CD4-positive, alpha-beta T cell treated with Interleukin-6 for 4 hours (primary cell): ENCODE data around the gene BABAM2.

ENCODE experiments used
- DNase-seq: peaks from one replicate; pipeline ENCODE4 v3.0.0-alpha.2; 2020; ENCODE audit warnings: mixed read lengths

Gene BABAM2

DNA sequence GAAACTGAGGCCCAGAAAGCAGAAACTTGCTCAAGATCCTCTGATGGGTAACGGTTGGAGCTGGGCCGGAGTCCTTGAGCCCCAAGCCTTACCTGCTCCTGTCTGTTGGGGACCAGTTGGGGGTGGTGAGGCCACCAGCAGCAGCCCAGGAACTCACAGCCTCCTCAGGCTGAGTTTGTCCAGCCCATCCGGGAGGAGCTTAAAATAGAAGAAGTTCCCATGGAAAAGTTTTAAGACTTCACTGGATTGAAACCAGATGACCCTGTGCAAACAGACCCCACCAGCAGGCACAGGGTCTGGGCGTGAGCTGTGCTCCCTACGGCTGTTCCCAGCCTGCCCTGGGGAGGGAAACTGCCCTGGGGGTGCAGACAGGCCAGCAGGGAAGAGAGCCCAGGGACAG is 461.6 kb downstream of the BABAM2 start:
- DNase-seq = no peak

DNA sequence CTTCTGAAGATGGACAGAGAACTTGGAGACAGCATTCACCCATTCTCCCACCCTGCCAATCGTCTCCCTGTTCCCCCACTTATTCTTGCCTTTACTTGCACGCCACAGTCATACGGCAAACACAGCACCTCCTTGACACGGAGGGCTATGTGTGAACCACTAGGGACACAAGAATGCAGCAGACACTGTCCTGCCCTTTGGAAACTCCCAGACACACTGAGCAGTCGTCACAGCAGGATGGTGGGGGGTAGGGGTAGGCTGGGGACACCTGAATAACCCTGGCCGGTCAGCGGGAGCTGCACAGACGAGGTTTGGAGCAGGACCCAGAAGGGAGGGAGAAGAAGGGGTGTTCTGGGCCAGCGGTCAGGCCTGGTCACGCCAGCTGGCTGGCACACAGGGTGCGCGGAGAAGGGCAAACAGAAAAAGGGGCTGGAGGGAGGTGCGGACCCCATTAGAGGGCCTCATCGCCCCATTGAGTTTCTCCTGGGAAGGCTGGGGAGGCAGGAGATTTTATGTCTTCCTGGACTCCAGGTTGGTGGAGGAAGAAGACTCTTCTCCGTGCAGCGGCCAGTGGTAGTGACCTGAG is 462.2 kb downstream of the BABAM2 start:
- no peak for DNase-seq

DNA sequence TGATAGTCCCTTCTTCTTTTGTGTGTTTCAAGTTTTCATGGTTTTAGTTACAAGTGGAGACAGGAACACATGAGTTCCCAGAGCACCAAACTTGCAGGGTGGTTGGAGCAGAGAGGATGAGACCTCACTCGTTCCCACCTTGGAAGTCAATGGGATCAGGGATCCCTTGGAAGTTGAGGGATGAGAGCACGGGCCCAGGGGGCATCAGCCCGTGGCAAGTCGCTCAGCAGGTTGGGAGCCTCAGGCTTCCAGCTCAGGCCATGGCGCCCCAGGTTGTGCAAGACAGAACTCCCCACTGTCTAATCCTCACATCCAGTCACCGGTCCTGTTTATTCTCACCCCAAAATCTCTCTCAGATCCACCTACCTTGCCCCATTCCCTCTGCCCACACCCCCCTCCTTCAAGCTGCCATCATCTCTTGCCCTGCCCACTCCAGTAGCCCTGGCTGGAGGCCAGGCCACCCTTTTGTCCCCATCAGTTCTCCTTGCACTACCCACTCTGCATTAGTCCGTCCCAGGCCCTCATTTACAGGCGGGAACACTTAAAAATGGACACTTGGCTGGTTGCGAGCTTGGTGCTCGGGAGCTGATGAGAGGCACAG is 464.5 kb downstream of the BABAM2 start:
- no peak for DNase-seq

DNA sequence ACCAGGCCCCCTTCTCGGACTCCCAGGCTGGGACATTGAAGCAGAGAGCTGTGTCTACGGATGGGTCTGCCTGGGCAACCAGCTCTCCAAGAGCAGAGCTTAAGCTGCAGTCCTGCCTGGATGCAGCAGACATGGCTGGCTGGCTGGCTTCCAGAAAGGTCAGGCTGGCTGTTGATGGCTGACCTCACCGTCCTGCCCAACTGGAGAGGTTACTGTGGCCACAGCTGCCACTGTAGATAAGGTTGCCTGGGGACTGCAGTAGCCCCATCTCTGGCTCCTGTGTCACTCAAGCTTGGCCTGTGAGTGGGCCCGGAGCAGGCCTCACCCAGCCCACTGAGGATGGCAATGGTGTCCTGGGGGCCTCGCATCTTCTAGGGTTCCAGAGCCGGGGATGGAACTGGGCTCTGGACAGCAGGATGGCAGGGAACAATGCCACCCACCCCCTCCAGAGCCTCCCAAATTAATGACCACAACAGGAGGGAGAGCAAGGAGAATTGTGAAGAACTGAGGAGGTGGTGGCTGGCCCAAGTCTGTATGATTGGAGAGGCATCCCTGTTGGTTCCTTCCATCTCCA is 465.1 kb downstream of the BABAM2 start:
- DNase-seq = no peak

DNA sequence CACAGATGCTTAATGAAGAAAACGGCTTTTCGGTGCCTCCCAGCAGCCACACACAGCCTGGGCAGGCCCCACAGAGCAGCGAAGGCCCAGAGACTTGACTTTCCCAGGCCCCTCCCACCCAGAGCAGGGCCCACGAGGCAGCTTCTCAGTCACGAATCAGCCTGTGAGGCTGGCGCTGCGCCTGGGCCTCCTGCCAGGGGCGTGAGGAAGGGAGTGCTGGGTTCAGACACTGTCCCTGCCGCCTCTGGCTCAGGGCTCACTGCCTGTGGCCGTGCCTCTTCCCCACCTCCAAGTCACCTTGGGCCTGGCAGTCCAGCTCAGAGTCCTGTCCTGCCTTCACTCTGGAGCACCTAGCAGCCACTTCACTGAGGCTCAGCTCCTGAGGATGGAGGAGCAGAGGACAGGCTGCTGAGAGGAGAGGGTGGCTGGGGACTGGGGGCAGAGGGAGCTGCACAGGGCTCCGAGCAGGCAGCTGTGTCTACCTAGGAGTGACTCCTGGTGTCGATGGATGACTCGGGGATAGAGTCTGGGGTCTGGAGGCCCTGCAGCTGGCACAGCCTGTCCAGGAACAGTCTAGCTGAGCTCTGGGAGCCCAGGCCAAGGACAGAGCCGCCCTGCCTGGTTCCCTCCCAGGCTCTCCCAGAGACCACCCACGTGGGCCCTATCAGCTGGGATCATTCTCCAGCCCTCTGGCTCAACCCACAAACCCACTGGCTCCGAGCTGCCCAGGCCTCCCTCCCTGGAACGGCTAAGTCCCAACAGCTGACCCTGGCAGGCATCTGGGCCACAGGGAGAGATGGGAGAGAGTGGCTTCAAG is 465.8 kb downstream of the BABAM2 start:
- DNase-seq = peak; percentile 46

DNA sequence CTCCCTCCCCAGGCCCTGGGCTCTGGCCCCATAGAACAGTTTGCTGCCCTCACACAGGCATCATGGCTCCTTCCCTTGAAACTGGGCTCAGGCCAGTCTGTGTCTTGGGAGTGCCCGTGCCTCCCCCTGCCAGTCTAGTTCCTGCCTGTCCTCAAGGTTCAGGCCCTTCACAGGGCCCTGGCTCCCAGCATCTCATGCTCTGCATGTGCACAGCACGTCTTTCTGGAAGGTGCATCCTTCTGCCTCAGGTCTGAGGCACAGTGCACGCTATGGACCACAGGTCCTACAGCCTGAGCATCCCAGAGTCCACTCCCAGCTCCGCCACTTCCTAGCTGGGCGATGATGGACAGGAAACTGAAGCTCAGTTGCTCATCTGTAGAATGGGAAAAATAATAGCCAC is 466.5 kb downstream of the BABAM2 start:
- no peak for DNase-seq

DNA sequence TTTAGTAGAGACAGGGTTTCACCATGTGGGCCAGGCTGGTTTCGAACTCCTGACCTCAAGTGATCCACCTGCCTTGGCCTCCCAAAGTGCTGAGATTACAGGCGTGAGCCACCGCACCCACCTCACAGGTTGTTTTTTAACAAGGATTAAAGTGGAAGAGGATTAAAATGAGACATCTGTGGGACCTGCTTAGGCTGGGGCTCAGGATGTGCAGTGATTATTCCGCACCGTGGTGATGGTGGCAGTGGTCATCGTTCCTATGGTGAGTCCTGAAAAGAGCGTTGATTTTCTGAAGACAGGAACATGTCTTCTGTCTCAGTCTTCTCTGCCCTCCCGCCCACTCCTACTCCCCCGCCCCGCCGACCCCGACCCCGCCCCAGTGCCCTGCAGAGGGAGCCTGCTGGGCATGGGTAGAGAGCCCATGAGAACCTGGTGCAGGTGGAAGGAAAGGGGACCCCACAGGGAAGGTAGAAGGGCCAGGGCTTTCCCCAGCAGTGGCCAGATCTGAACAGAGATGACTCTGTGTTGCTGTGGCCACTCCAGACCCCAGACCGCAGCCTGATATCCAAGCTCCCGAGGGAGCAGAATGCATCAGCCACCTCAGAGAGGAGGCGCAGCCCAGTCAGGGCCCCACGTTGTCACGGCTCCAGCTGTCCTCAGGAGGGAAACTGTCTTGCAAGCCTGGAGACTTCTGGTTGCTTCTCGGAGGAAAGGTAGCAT is 467.6 kb downstream of the BABAM2 start:
- DNase-seq = no peak

DNA sequence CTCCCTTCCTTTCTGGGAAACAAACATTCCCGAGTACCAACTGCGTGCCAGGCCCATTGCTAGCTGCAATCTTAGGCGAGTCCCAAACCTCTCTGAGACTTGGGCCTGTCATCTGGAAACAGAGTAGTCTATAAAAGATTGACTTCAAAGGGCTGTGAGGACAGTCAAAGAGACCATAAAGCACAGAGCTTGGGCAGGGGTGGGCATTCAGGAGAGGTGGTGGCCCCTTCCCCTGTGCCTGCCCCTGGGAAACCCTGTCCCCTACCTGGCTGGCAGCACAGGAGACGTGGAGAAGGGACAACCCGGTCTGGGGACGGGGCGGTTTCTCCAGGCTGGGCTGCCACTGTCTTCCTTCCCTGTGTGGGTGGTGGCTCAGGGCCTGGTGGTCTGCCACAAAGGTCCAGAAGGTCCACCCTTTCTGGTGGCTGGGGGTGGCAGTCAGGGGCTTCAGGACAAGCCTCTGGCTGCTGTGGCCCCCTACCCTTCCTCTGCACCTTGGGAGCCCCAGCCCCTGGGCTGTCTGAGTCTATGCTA is 468.2 kb downstream of the BABAM2 start:
- no peak for DNase-seq

DNA sequence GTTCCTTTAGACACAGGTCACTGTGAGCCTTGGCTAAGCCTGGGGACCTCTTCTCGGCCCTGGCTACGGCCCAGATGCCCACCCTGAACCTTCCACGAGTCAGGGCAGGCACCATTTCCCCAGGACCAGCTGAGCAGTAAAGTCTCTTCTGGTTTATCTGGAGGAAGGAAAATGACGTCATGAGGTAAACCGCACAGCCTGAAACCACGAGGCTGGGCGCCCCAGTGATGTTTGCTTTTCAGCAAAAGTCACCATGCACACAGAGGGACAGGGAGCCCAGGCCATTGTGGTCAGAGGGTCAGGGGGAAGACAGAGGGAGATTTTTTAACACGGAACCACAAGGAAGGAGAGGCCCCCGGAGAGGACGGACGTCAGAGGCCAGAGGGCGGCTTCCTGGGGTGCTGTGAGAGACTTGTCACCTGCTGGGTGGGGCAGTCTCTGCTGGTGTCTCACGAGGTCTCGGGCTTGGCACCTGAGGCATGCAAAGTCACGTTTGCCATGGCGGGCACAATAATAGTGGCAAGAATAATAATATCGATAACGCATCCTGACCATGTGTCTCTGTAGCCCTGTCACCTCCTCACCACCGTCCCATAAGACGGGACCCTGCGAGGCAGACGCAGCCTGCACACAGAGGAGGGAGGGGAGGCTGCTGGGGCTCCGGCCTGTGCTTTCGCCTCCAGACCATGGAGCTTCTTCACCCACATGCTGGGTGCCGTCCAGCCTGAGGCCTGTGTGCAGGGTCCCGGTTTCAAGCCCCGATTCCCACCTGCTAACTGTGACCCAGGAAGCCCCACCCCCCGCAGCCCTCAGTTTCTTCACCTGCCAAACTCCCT is 468.9 kb downstream of the BABAM2 start:
- DNase-seq = peak; percentile 78

DNA sequence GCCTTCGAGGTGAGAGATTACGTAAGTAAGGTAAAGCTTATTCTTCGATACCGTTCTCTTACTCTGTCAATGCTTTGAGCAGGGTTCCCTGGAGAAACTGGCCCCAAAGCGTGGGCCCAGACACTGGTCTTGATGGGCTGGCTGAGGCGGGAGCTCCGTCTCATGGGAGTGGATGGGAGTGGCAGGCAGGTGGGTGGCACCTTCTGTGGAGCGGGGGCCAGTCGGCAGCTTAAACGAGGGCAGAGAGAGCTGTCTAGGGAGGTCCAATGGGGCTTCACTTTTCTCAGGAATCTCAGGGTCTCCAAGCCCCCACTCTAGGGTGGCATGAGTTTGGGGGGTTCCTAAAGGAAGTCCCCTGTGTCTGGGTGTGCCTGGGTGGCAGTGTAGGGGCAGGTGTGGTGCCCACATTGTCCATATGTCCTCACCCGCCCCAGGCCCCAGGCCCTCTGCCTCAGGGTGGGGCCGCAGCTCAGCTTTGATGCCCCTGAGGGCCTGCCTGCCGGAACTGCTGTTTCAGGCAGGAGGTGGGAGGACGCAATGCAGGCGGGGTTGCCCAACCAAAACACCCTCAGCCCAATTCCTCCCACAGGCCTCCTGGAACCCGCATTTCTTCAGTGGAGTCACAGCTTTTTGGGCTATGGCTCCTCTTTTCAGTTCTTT is 469.7 kb downstream of the BABAM2 start:
- no peak for DNase-seq

DNA sequence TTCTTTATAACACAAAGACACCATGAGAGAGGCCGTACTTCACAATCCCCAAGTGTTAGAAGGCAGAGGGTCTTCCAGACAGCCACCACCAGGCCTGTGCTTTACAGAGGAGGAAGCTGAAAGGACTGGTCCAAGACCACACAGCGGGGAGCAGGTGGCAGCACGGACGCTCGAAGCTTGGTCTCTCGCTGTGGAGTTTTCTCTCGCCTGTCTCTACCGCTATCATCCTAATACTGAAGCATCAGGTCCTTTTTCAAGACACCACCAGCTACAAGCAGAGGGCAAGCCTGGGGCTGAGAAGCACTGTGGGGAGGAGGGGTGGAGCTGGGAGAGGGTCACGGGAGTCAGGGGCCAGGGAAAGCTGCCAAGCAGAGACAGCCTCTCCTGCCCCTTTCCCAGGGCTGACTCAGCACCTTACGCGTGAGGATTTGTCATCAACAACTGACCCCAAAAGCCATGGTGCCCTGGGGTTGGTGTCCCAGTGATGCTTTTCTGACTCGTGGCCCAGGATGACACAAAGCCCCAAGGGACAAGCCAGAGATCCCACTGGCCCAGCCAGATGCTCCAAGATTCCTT is 470.3 kb downstream of the BABAM2 start:
- no peak for DNase-seq

DNA sequence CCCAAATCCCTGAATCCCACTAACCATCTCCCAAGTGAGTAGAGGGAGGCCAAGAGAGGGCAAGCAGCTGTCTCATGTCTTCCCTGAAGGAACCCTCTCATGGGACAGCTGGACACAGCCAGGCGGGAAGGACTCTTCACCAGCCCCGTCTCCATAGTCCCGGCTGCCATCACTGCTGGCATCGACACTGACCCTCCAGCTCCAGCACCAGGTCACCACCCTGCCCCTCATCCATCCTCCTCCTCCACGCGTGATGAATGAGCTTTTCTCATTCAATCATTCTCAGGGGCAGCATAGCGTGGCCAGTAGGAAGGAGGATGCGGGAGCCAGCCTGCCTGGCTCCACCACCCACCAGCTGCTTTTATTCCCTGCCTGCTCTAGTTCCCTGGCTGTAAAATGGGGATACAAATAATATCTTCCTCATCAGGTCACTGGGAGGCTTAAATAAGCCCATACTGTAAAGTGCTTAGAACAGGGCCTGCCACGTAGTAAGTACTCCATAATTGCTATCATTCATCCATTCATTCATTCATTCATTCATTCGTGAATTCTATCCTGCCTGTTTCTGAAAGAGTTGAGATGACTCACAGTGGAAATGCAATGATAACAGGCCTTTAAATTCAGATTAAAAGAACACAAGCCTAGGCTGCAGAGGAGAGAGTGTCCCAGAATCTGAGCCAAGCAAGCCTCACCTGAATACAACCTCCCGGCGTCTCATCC is 471.6 kb downstream of the BABAM2 start:
- DNase-seq = no peak

DNA sequence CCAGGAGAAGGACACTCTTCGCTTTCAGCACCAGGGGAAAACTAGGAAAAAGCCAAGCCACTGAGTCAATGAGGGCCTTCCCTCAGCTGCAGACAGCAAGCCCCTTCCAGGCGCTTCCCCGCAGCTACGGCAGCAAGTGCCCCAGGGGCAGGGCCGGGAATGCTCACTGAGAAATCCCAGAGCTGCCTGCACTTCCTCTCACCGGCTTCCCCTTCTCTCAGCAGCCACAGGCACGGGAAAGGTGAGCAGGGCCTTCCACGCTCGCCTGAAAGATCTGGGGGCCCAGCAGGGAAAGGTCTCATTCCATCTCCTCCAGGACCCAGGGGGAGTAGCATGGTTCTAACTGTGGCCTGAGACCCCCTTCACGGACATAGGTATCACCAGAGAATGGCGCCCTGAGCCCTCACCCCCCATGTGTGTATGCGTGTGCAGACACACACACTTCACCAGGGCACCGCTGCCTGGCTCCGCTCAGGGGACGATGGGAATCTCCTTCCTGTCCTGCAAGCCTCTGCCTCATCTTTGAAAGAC is 472.5 kb downstream of the BABAM2 start:
- no peak for DNase-seq

DNA sequence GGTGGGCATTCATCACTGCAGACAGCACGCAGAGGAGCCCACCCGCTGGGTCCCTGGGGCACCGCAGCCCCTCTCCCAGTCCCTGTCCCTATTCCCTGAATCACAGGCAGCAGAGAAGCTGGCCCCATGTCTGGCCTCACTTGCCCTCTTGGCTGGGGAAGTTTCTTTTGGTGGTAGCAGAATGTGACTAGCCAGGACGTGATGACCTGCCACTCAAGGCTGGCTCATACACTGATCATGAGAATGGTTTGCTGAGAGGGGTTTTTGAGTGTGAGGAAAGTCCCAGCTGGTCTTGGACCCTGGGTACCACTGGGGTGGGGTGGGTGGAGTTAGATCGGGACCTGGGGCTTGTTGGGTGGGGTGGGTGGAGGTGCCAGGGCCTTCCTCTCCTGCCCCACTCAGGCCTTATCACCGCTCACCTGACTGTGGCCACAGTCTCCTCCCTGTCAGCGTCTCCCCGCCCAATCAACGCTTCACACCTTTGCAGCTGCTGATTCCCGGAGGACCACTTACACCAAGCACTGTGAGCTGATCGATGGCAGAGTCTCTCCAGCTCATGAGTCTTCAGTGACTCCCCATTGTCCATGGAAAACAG is 473.3 kb downstream of the BABAM2 start:
- no peak for DNase-seq

DNA sequence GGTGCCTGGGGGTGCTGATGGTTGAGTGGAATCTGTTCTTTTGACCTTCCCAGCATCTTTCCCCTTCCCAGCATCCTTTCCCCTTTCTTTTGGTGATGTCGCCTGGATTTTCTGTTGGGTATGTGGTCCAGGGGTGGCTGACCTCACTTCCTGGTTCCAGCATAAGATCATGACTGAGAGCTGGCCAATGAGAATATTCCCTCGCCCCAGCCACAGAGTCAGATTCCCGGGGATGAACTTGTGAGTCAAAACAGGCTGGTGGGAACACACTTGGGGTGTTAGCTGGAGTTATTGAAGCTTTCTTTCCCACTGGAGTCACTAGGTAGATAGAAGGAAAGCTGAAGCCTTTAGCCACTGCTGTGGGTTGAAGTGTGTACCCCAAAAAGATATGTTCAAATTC is 474.1 kb downstream of the BABAM2 start:
- no peak for DNase-seq

DNA sequence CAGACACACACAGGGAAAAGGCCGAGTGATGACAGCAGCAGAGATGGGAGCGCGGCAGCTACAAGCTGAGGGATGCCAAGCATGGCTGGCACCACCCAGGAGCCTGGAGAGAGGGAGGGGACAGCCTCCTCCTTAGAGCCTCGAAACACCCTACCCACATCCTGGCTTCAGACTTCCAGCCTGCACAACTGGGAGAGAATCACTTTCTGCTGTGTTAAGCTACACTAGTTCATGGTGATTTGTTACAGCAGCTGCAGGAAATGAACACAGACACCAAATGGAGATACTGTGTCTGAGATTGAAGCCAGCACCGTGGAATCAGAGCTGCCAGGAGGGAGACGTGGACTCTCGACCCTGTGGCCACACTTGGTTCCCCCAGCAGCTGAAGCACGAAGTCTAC is 474.6 kb downstream of the BABAM2 start:
- no peak for DNase-seq

DNA sequence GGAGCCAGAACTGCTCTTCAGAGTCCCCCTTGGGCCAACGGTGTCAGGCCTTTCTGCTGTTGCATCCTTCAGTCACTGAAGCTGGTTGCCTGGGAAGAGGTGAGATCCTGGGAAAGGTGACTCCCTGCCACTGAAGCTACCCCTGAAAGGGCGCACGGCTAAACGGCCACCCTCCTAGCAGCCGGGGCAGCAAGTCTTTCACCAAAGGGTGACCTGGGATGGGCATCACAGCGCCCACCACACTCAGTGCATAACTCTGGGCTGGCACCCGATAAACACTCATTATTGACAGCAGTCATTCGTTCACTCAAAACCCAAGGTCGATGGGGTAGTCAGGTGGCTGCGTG is 475.6 kb downstream of the BABAM2 start:
- no peak for DNase-seq

DNA sequence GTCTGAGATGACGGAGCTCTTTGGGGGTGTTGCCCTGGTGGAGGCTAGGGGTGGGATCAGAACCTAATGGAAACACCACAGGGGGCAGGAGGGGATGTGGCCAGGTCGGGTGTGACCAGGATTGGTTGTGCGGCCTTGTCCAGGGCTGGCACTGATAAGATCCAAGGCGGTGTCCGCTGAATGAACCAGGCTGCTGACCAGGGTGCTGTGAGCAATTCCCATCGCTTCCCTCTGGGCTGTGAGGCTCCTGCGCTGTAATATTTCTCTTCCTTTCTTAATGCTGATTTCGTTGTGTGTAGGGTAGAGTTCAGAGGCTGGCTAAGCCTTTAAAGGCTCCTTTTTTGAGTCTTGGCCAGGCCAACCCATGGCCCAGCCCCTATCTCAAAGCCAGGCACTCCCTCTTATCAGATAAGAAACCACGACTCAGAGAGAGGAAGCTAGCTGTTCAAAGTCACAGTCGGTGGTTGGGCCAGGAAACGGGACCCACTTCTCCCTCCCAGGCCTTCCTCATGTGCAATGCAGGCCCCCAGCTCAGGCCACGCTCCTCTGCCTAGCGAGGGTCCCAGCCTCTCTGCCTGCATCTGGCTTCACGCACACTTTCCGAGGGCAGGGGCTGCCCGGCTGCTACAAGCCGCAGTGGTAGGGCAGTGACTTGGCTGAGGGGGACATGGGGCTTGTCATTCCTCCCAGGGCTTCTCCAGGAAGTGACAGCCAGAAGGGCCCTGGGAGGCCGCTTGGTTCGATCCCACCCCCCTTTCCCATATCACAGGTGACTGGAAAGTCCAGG is 476.2 kb downstream of the BABAM2 start:
- DNase-seq = peak; percentile 69
